Activated T-cell treated with anti-CD3 and anti-CD28 coated beads, Interleukin-2, amount 50 U/mL, for 72 hours (primary cell): Measurements from ENCODE around the gene COL4A3. TPM values are rescaled to one million over a fixed set of nuclear protein-coding genes. Genes with fewer than 3 reads are reported as not detected.

Experiments used
- ATAC-seq, 2 donors: fragments of 150-1000 bp; cut with Tn5 transposase; replicated peaks in 1 of 2; 2 replicates each; pipeline ENCODE4 v1.10.0; 2021; ENCODE audit warnings: moderate library complexity in 2 of 2, mild to moderate bottlenecking in 1 of 2
- DNase-seq, 2 donors: peaks; one replicate each; pipeline ENCODE4 v3.0.0; 2021 to 2022; ENCODE audit warnings: mixed read lengths in 1 of 2
- H3K27ac Mint-ChIP-seq: one replicate; pipeline ENCODE4 v1.8.0; 2022; ENCODE audit warnings: mild to moderate bottlenecking, moderate library complexity, mixed read lengths
- H3K27me3 Mint-ChIP-seq: one replicate; pipeline ENCODE4 v1.8.0; 2022; ENCODE audit warnings: low read depth, mixed read lengths
- H3K36me3 Mint-ChIP-seq, 2 donors: one replicate each; pipeline ENCODE4 v1.8.0; 2022; ENCODE audit warnings: mixed read lengths in 2 of 2, mild to moderate bottlenecking in 1 of 2; ENCODE audit not compliant: insufficient read depth in 2 of 2
- H3K4me1 Mint-ChIP-seq: one replicate; pipeline ENCODE4 v1.8.0; 2022; ENCODE audit warnings: low read depth, mixed read lengths
- H3K4me3 Mint-ChIP-seq, 2 donors: one replicate each; pipeline ENCODE4 v1.8.0; 2022; ENCODE audit warnings: mild to moderate bottlenecking in 2 of 2, mixed read lengths in 2 of 2, moderate library complexity in 2 of 2
- H3K9me3 Mint-ChIP-seq, 2 donors: one replicate each; pipeline ENCODE4 v1.8.0; 2022; ENCODE audit warnings: mixed read lengths in 2 of 2
- total RNA-seq, 2 donors: library from RNA; stranded (reverse); gene quantifications; one replicate each; pipeline ENCODE4 v1.2.3, GENCODE V29; 2022

COL4A3 gene
- total RNA-seq, 2 donors from 2014 or later: 0.39 TPM; not detected in 1

DNA sequence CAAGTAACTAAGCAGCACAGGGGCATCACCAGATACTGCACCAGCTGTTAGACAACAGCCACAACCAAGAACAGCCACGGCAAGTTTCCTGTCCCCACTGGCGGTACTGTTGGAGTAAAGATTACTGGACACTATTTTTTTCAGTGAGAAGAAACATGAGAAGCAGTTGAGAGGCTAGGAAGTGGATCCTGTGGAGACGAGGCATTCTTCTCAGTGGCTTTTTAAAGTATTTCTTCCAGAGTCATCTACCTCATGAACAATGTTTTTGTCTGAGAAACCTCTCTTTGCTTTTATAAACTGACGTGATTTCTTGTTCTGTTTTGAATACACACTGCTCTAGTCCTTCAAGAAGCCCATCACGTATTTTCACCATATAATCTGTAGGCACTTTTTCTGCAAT lies 195.9 kb downstream of the COL4A3 start:
- Mint-ChIP-seq H3K4me1 (no peaks in the 10 kb centered on the region), H3K4me3 (no peak overlapping the region), H3K27me3 (no peaks in the 10 kb centered on the region), H3K36me3 (peaks cover 0 to 2% of the 10 kb centered on the region in 2 donors), H3K27ac (no peak overlapping the region), H3K9me3 (no peaks in the 10 kb centered on the region)
- DNase-seq (no peak), ATAC-seq (no peak)

DNA sequence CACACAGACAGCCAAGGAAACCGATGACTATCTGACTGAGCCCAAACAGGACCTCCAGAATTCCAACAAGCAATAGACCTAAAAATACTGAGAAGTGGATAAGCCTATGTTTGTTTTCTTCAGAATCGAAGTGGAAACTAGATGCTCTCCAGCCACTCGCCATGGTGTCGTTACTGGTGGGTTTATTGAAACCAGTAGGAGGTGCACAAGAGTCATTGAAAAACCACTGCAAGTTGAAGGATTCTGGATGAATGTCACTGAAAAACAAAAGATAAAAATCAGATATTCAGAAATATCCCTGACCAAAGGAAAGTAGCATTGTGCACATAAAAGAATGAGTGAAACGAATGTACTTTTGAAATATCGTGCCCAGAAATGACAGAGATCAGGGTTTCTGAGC lies 199.3 kb downstream of the COL4A3 start:
- no peaks in the 10 kb centered on the region for H3K4me1 Mint-ChIP-seq
- ATAC-seq (no peak), DNase-seq (no peak)
- no peaks in the 10 kb centered on the region for H3K36me3 Mint-ChIP-seq
- H3K27me3 Mint-ChIP-seq: no peaks in the 10 kb centered on the region
- no peaks in the 10 kb centered on the region for H3K9me3 Mint-ChIP-seq
- no peak overlapping the region for H3K4me3 Mint-ChIP-seq
- peak overlapping the region; percentile 20 for H3K27ac Mint-ChIP-seq

Other genes starting within 250 kb of the COL4A3 start
- under 1 TPM; 0.02 to 0.16 TPM for gene COL4A4, start 419 bp upstream of the COL4A3 start, total RNA-seq
- 10 to 100 TPM; 80.6 to 88.7 TPM for gene MFF, start 160.6 kb downstream of the COL4A3 start, total RNA-seq
- not detected for gene TM4SF20, start 214.7 kb downstream of the COL4A3 start, total RNA-seq
- gene SCYGR1, start 223.3 kb downstream of the COL4A3 start, total RNA-seq: not detected